K562 (cell line): Measurements from ENCODE around the gene LPAR2.
"Not testable (repeated sequence)": the region's sequence is repeated elsewhere in the genome, so short reads cannot be mapped to it uniquely, and the experiment has no call there.

ENCODE experiments used
- EZH2 ChIP-seq: IDR thresholded peaks from 2 replicates; pipeline ENCODE4 v1.6.1; 2012; ENCODE audit warnings: low read depth, mild to moderate bottlenecking, inconsistent platforms, low read length, borderline replicate concordance
- MXI1 ChIP-seq: IDR thresholded peaks from 2 replicates; pipeline ENCODE4 v1.6.1; 2011; ENCODE audit warnings: low read depth, mild to moderate bottlenecking, improper control_type of control experiment, low read length
- STAT6 ChIP-seq: sonication (generic); formaldehyde crosslinking; IDR thresholded peaks from 2 replicates; pipeline ENCODE4 v1.8.1; 2023; ENCODE audit warnings: mild to moderate bottlenecking, missing genetic modification reagents
- USF2 ChIP-seq: sonication (generic); formaldehyde crosslinking; IDR thresholded peaks from 2 replicates; pipeline ENCODE4 v1.5.0; 2020; ENCODE audit warnings: missing genetic modification reagents
- YY1 ChIP-seq, 3 experiments: IDR thresholded peaks; 2 replicates each; pipeline ENCODE4 v1.6.1; 2011; ENCODE audit warnings: low read length in 2 of 3, mild to moderate bottlenecking in 2 of 3, moderate library complexity in 2 of 3, borderline replicate concordance in 1 of 3, control low read depth in 1 of 3, low read depth in 1 of 3; ENCODE audit not compliant: insufficient read depth in 3 of 3, insufficient replicate concordance in 2 of 3, control insufficient read depth in 1 of 3, insufficient read length in 1 of 3; ENCODE audit errors: extremely low read depth in 1 of 3
- ZBTB34 ChIP-seq: fragments of 250-450 bp; sonication (Bioruptor Pico); IDR thresholded peaks from 2 replicates; pipeline ENCODE4 v1.8.0; 2021; ENCODE audit warnings: mild to moderate bottlenecking, moderate library complexity
- ZC3H11A ChIP-seq: IDR thresholded peaks from 2 replicates; pipeline ENCODE4 v1.6.1; 2012; ENCODE audit warnings: low read depth, low read length, improper control_type of control experiment
- ZNF133 ChIP-seq: fragments of 250-450 bp; sonication (Bioruptor Pico); IDR thresholded peaks from 2 replicates; pipeline ENCODE4 v1.4.0; 2020; ENCODE audit warnings: mild to moderate bottlenecking
- TF ChIP-seq, protein P1 (sequence below): IDR thresholded peaks from 2 replicates; pipeline ENCODE4 v1.6.1; 2014; ENCODE audit warnings: antibody characterized with exemption

DNA sequence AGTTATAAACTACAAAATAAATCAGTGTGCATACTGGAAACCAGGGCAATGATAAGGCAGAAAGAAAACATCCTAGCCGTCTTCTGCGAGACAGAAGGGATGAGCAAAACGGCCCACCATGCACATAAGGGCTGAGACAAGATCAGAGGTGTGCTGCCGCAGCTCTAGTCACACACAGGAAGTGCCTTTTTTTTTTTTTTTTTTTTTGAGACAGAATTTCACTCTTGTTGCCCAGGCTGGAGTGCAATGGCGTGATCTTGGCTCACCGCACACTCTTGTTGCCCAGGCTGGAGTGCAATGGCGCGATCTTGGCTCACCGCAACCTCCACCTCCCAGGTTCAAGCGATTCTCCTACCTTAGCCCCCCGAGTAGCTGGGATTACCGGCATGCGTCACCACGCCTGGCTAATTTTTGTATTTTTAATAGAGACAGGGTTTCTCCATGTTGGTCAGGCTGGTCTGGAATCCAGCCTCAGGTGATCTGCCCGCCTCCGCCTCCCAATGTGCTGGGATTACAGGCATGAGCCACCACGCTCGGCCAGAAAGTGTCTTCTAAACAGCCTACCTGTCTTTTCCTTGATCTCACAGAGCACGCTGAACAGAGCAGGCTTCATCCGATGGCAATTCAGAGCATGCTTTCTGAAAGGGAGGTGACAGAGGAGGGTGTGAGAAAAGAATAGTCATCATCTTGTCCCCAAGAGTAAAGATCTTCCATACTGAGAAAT, 29.1 kb downstream of the LPAR2 start:
- TF ChIP-seq YY1 (IDR thresholded peaks at IDR 0.05; ENCODE audit: borderline replicate concordance in 1 of 3, control insufficient read depth in 1 of 3, extremely low read depth in 1 of 3, insufficient read depth in 3 of 3, insufficient read length in 1 of 3, insufficient replicate concordance in 2 of 3, low read depth in 1 of 3, low read length in 2 of 3); ZBTB34 (CRISPR knock-in tag); STAT6 (CRISPR knock-in tag); ZC3H11A; ZNF133 (CRISPR knock-in tag); USF2 (CRISPR knock-in tag); EZH2; MXI1: not testable (repeated sequence)
- TF ChIP-seq, protein P1, sequence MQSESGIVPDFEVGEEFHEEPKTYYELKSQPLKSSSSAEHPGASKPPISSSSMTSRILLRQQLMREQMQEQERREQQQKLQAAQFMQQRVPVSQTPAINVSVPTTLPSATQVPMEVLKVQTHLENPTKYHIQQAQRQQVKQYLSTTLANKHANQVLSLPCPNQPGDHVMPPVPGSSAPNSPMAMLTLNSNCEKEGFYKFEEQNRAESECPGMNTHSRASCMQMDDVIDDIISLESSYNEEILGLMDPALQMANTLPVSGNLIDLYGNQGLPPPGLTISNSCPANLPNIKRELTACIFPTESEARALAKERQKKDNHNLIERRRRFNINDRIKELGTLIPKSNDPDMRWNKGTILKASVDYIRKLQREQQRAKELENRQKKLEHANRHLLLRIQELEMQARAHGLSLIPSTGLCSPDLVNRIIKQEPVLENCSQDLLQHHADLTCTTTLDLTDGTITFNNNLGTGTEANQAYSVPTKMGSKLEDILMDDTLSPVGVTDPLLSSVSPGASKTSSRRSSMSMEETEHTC: not testable (repeated sequence)
